ENCODE measurements around the gene TSPYL4.

The TSPYL4 gene

GRCh38 chr6:116271149-116271708, 17.4 kb upstream of the TSPYL4 start:
- no peak for DNase-seq (ENCODE audit: low read depth)

- no peak for DNase-seq (ENCODE audit: low read depth)
Observed at GRCh38 chr6:116268589-116269293, 14.9 kb upstream of the TSPYL4 start.

GRCh38 chr6:116267836-116268588, 14.1 kb upstream of the TSPYL4 start:
- DNase-seq (ENCODE audit: low read depth) = no peak

GRCh38 chr6:116266803-116267202, 12.9 kb upstream of the TSPYL4 start:
- no peak for DNase-seq (ENCODE audit: low read depth)

GRCh38 chr6:116265041-116265829, 11.4 kb upstream of the TSPYL4 start:
- no peak for DNase-seq (ENCODE audit: low read depth)

- DNase-seq (ENCODE audit: low read depth) = no peak
Observed at GRCh38 chr6:116263353-116263752, 9.5 kb upstream of the TSPYL4 start.

- no peak for DNase-seq (ENCODE audit: low read depth)
Observed at GRCh38 chr6:116258520-116258919, 4.6 kb upstream of the TSPYL4 start.

- DNase-seq (ENCODE audit: low read depth) = no peak
Observed at GRCh38 chr6:116256694-116257093, 2.8 kb upstream of the TSPYL4 start.

GRCh38 chr6:116255246-116255800, 1.4 kb upstream of the TSPYL4 start:
- no peak for DNase-seq (ENCODE audit: low read depth)

GRCh38 chr6:116254297-116255056, 602 bp upstream of the TSPYL4 start:
- no peak for DNase-seq (ENCODE audit: low read depth)

- no peak for DNase-seq (ENCODE audit: low read depth)
Observed at GRCh38 chr6:116253188-116253504, 729 bp downstream of the TSPYL4 start.

GRCh38 chr6:116251568-116252384, 2.1 kb downstream of the TSPYL4 start:
- no peak for DNase-seq (ENCODE audit: low read depth)

- DNase-seq (ENCODE audit: low read depth) = no peak
Observed at GRCh38 chr6:116248577-116248976, 5.3 kb downstream of the TSPYL4 start.

GRCh38 chr6:116247285-116247684, 6.6 kb downstream of the TSPYL4 start:
- DNase-seq (ENCODE audit: low read depth) = no peak

GRCh38 chr6:116246089-116246488, 7.8 kb downstream of the TSPYL4 start:
- no peak for DNase-seq (ENCODE audit: low read depth)

- DNase-seq (ENCODE audit: low read depth) = no peak
Observed at GRCh38 chr6:116244284-116244683, 9.6 kb downstream of the TSPYL4 start.

GRCh38 chr6:116239856-116240255, 14.0 kb downstream of the TSPYL4 start:
- DNase-seq (ENCODE audit: low read depth) = no peak

- no peak for DNase-seq (ENCODE audit: low read depth)
Observed at GRCh38 chr6:116239256-116239655, 14.6 kb downstream of the TSPYL4 start.

- DNase-seq (ENCODE audit: low read depth) = no peak
Observed at GRCh38 chr6:116238083-116238482, 15.8 kb downstream of the TSPYL4 start.

GRCh38 chr6:116234689-116235088, 19.2 kb downstream of the TSPYL4 start:
- DNase-seq (ENCODE audit: low read depth) = no peak

Data from T follicular helper cell (primary cell).